Sigmoid colon (tissue), 4 donors: ENCODE results near the gene TBC1D23.
"Not testable (repeated sequence)": the region's sequence is repeated elsewhere in the genome, so short reads cannot be mapped to it uniquely, and the experiment has no call there.

Source experiments
- EP300 ChIP-seq, 4 donors: sonication (generic); formaldehyde crosslinking; IDR thresholded peaks; one replicate each; pipeline ENCODE4 v1.6.1; 2017; ENCODE audit warnings: antibody characterized with exemption in 4 of 4
- POLR2A ChIP-seq, 2 donors: fragments of 450-650 bp; IDR thresholded peaks; one replicate each; pipeline ENCODE4 v1.6.1; 2016; ENCODE audit warnings: antibody characterized with exemption in 2 of 2, mild to moderate bottlenecking in 2 of 2, moderate library complexity in 2 of 2
- POLR2AphosphoS5 ChIP-seq, 4 donors: sonication (generic); formaldehyde crosslinking; IDR thresholded peaks; one replicate each; pipeline ENCODE4 v1.6.1; 2017; ENCODE audit warnings: antibody characterized with exemption in 4 of 4
- TF ChIP-seq, protein P1 (sequence below), 4 experiments: fragments of 450-650 bp in 3 of 4; fragments of 200-600 bp in 1 of 4; IDR thresholded peaks; one replicate each; pipeline ENCODE4 v1.5.1; 2016 to 2019; ENCODE audit warnings: antibody characterized with exemption in 4 of 4, mild to moderate bottlenecking in 3 of 4, moderate library complexity in 2 of 4

DNA sequence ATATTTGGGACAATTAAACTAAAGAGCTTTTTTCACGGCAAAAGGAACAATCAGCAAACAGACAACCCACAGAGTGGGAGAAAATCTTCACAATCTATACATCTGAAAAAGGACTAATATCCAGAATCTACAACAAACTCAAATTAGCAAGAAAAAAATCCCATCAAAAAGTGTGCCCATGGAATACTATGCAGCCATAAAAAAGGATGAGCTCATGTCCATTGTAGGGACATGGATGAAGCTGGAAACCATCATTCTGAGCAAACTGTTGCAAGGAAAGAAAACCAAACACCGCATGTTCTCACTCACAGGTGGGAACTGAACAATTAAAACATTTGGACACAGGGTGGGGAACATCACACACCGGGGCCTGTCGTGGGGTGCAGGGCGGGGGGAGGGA is 66.6 kb downstream of the TBC1D23 start:
- TF ChIP-seq, protein P1, sequence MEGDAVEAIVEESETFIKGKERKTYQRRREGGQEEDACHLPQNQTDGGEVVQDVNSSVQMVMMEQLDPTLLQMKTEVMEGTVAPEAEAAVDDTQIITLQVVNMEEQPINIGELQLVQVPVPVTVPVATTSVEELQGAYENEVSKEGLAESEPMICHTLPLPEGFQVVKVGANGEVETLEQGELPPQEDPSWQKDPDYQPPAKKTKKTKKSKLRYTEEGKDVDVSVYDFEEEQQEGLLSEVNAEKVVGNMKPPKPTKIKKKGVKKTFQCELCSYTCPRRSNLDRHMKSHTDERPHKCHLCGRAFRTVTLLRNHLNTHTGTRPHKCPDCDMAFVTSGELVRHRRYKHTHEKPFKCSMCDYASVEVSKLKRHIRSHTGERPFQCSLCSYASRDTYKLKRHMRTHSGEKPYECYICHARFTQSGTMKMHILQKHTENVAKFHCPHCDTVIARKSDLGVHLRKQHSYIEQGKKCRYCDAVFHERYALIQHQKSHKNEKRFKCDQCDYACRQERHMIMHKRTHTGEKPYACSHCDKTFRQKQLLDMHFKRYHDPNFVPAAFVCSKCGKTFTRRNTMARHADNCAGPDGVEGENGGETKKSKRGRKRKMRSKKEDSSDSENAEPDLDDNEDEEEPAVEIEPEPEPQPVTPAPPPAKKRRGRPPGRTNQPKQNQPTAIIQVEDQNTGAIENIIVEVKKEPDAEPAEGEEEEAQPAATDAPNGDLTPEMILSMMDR (IDR thresholded peaks at IDR 0.05), result not testable (repeated sequence)
- not testable (repeated sequence) for TF ChIP-seq POLR2A, POLR2AphosphoS5, EP300 (IDR thresholded peaks at IDR 0.05)
